Loucy (cell line): ENCODE results near the gene CDK8.

Experiments used
- H2AFZ ChIP-seq: fragments of 200-600 bp; sonication (generic); 2 replicates; pipeline ENCODE4 v1.6.0; 2016; ENCODE audit warnings: antibody characterized with exemption, mild to moderate bottlenecking, low read length, moderate library complexity
- H3F3A ChIP-seq: fragments of 200-600 bp; 2 replicates; pipeline ENCODE4 v1.6.0; 2016; ENCODE audit warnings: antibody characterized with exemption, low read depth, mild to moderate bottlenecking
- H3K27me3 ChIP-seq: fragments of 200-600 bp; sonication (generic); 2 replicates; pipeline ENCODE4 v1.6.1; 2014; ENCODE audit warnings: low read length, mild to moderate bottlenecking; ENCODE audit not compliant: insufficient read depth, poor library complexity, severe bottlenecking
- H3K36me3 ChIP-seq: fragments of 200-600 bp; sonication (generic); 2 replicates; pipeline ENCODE4 v1.6.1; 2016; ENCODE audit warnings: low read length; ENCODE audit not compliant: insufficient read depth
- H3K4me1 ChIP-seq: fragments of 200-600 bp; sonication (generic); 2 replicates; pipeline ENCODE4 v1.5.1; 2014; ENCODE audit warnings: low read length, mild to moderate bottlenecking; ENCODE audit not compliant: insufficient read depth, poor library complexity, severe bottlenecking
- H3K4me2 ChIP-seq: fragments of 200-600 bp; sonication (generic); 2 replicates; pipeline ENCODE4 v1.6.0; 2014; ENCODE audit warnings: antibody characterized with exemption, low read length, low read depth, mild to moderate bottlenecking; ENCODE audit not compliant: poor library complexity, severe bottlenecking
- H3K4me3 ChIP-seq: fragments of 200-600 bp; sonication (generic); 2 replicates; pipeline ENCODE4 v1.5.1; 2014; ENCODE audit warnings: low read length, mild to moderate bottlenecking, mixed read lengths; ENCODE audit not compliant: poor library complexity, severe bottlenecking
- H3K79me2 ChIP-seq: fragments of 200-600 bp; sonication (generic); 2 replicates; pipeline ENCODE4 v1.6.1; 2014; ENCODE audit warnings: low read length; ENCODE audit not compliant: insufficient read depth
- H3K9ac ChIP-seq: fragments of 200-600 bp; sonication (generic); 2 replicates; pipeline ENCODE4 v1.6.0; 2014; ENCODE audit warnings: mild to moderate bottlenecking, low read depth, low read length, moderate library complexity; ENCODE audit not compliant: poor library complexity, severe bottlenecking
- H3K9me2 ChIP-seq: fragments of 200-600 bp; sonication (generic); replicated peaks from 2 replicates; pipeline ENCODE4 v1.6.1; 2016; ENCODE audit warnings: low read depth, low read length, mixed read lengths
- H3K9me3 ChIP-seq: fragments of 200-600 bp; sonication (generic); 2 replicates; pipeline ENCODE4 v1.6.1; 2014; ENCODE audit warnings: mild to moderate bottlenecking, antibody characterized with exemption, low read length, low read depth; ENCODE audit not compliant: insufficient read depth
- H4K20me1 ChIP-seq: fragments of 200-600 bp; sonication (generic); 2 replicates; pipeline ENCODE4 v1.6.0; 2014; ENCODE audit warnings: antibody characterized with exemption, low read length, mild to moderate bottlenecking; ENCODE audit not compliant: insufficient read depth, poor library complexity, severe bottlenecking
- EZH2phosphoT487 ChIP-seq: fragments of 200-600 bp; IDR thresholded peaks from 2 replicates; pipeline ENCODE4 v1.6.1; 2018; ENCODE audit warnings: antibody characterized with exemption, mild to moderate bottlenecking, moderate library complexity, borderline replicate concordance
- TF ChIP-seq, protein P1 (sequence below): fragments of 200-600 bp; sonication (generic); conservative IDR thresholded peaks from 2 replicates; pipeline ENCODE4 v1.5.1; 2014; ENCODE audit warnings: mild to moderate bottlenecking, antibody characterized with exemption, low read length

CDK8 gene

GRCh38 chr13:26266311-26266710 lies 12.4 kb downstream of the CDK8 start:
- H3K9me3 ChIP-seq, result no peaks in the 10 kb centered on the region
- no peak overlapping the region for H3K4me3 ChIP-seq
- no peaks in the 10 kb centered on the region for H3K9me2 ChIP-seq
- H3F3A ChIP-seq, result no peaks in the 10 kb centered on the region
- no peaks in the 10 kb centered on the region for H3K36me3 ChIP-seq
- peaks cover 6% of the 10 kb centered on the region for H3K4me1 ChIP-seq
- H3K9ac ChIP-seq, result no peak overlapping the region
- no peaks in the 10 kb centered on the region for H3K27me3 ChIP-seq
- H2AFZ ChIP-seq, result no peak overlapping the region
- H3K4me2 ChIP-seq, result no peak overlapping the region
- peaks cover 85% of the 10 kb centered on the region for H3K79me2 ChIP-seq
- H4K20me1 ChIP-seq, result peaks cover 30% of the 10 kb centered on the region
- TF ChIP-seq, protein P1, sequence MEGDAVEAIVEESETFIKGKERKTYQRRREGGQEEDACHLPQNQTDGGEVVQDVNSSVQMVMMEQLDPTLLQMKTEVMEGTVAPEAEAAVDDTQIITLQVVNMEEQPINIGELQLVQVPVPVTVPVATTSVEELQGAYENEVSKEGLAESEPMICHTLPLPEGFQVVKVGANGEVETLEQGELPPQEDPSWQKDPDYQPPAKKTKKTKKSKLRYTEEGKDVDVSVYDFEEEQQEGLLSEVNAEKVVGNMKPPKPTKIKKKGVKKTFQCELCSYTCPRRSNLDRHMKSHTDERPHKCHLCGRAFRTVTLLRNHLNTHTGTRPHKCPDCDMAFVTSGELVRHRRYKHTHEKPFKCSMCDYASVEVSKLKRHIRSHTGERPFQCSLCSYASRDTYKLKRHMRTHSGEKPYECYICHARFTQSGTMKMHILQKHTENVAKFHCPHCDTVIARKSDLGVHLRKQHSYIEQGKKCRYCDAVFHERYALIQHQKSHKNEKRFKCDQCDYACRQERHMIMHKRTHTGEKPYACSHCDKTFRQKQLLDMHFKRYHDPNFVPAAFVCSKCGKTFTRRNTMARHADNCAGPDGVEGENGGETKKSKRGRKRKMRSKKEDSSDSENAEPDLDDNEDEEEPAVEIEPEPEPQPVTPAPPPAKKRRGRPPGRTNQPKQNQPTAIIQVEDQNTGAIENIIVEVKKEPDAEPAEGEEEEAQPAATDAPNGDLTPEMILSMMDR, result no peak

DNA sequence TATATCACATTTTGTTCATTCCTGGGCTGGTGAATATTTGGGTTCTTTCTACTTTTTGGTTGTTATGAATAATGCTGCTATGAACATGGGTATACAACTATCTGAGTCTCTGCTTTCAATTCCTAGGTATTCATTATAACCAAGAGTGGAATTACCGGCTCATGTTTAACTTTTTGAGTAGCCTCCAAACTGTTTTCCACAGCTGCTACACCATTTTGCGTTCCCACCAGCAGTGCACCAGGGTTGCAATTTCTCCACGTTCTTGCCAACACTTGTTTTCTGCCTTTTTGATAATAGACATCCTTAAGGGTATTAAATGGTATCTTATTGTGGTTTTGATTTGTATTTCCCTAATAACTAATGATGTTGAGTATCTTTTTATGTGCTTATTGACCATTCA lies 16.8 kb downstream of the CDK8 start:
- H3K9me3 ChIP-seq, result no peaks in the 10 kb centered on the region
- no peak for TF ChIP-seq EZH2phosphoT487
- TF ChIP-seq, protein P1, result no peak
- H2AFZ ChIP-seq, result no peak overlapping the region
- no peaks in the 10 kb centered on the region for H3K27me3 ChIP-seq
- H3K79me2 ChIP-seq, result peaks cover 82% of the 10 kb centered on the region
- H3K9ac ChIP-seq, result no peak overlapping the region
- no peaks in the 10 kb centered on the region for H3K9me2 ChIP-seq
- no peaks in the 10 kb centered on the region for H3F3A ChIP-seq
- H3K4me1 ChIP-seq, result peaks cover 5% of the 10 kb centered on the region
- H3K36me3 ChIP-seq, result no peaks in the 10 kb centered on the region
- H3K4me2 ChIP-seq, result no peak overlapping the region
- H3K4me3 ChIP-seq, result no peak overlapping the region
- H4K20me1 ChIP-seq, result peaks cover 31% of the 10 kb centered on the region

DNA sequence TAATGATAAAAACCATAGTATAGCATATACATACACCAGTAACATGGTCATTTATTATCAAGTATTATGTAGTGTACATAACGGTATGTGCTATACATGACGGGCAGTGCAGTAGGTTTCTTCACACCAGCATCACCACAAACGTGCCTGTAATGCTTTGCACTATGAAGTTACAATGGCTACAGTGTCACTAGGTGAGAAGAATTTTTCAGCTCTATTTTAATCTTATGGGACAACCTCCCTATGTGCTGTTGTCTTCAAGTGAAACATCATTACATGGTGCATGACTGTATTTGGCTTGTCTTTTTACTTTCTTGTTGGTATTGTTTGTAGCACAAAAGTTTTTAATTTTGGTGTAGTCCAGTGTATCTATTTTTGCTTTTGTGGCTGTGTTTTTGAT lies 18.7 kb downstream of the CDK8 start:
- Histone ChIP-seq H3K36me3 (no peaks in the 10 kb centered on the region), H3K9me3 (no peaks in the 10 kb centered on the region), H3K9ac (no peak overlapping the region), H3F3A (no peaks in the 10 kb centered on the region), H4K20me1 (peaks cover 20% of the 10 kb centered on the region), H3K79me2 (peaks cover 81% of the 10 kb centered on the region), H3K4me3 (no peak overlapping the region), H3K27me3 (no peaks in the 10 kb centered on the region), H3K4me2 (no peak overlapping the region), H2AFZ (no peak overlapping the region), H3K4me1 (no peaks in the 10 kb centered on the region), H3K9me2 (no peaks in the 10 kb centered on the region)
- TF ChIP-seq, protein P1, result no peak
- TF ChIP-seq EZH2phosphoT487, result no peak
